HEK293T (cell line): ENCODE results near the gene MAGI2.

Experiments used
- ARNT ChIP-seq: fragments of 450-650 bp; IDR thresholded peaks from 2 replicates; pipeline ENCODE4 v1.6.1; 2017; ENCODE audit warnings: mild to moderate bottlenecking
- BHLHE40 ChIP-seq: fragments of 450-650 bp; IDR thresholded peaks from 2 replicates; pipeline ENCODE4 v1.6.1; 2016; ENCODE audit warnings: mild to moderate bottlenecking, moderate library complexity, borderline replicate concordance
- ELF4 ChIP-seq: fragments of 450-650 bp; IDR thresholded peaks from 2 replicates; pipeline ENCODE4 v1.6.1; 2017; ENCODE audit warnings: antibody characterized with exemption
- FOXA1 ChIP-seq: fragments of 450-650 bp; IDR thresholded peaks from 2 replicates; pipeline ENCODE4 v1.6.1; 2016; ENCODE audit warnings: mild to moderate bottlenecking
- FOXK2 ChIP-seq: fragments of 450-650 bp; IDR thresholded peaks from 2 replicates; pipeline ENCODE4 v1.6.1; 2016; ENCODE audit warnings: mild to moderate bottlenecking
- FOXM1 ChIP-seq: fragments of 450-650 bp; IDR thresholded peaks from 2 replicates; pipeline ENCODE4 v1.6.1; 2017; ENCODE audit warnings: mild to moderate bottlenecking, borderline replicate concordance
- L3MBTL2 ChIP-seq: fragments of 450-650 bp; conservative IDR thresholded peaks from 2 replicates; pipeline ENCODE4 v1.6.1; 2016; ENCODE audit warnings: mild to moderate bottlenecking
- LEF1 ChIP-seq: fragments of 450-650 bp; IDR thresholded peaks from 2 replicates; pipeline ENCODE4 v1.6.1; 2017; ENCODE audit warnings: mild to moderate bottlenecking, borderline replicate concordance
- NFRKB ChIP-seq: fragments of 450-650 bp; IDR thresholded peaks from 2 replicates; pipeline ENCODE4 v1.6.1; 2016; ENCODE audit warnings: mild to moderate bottlenecking, moderate library complexity
- PKNOX1 ChIP-seq: fragments of 450-650 bp; IDR thresholded peaks from 2 replicates; pipeline ENCODE4 v1.6.1; 2016
- SP1 ChIP-seq: fragments of 450-650 bp; IDR thresholded peaks from 2 replicates; pipeline ENCODE4 v1.6.1; 2017
- SUZ12 ChIP-seq: fragments of 450-650 bp; IDR thresholded peaks from 2 replicates; pipeline ENCODE4 v1.6.1; 2016; ENCODE audit warnings: mild to moderate bottlenecking
- TARDBP ChIP-seq: fragments of 450-650 bp; IDR thresholded peaks from 2 replicates; pipeline ENCODE4 v1.6.1; 2016
- ZNF384 ChIP-seq: fragments of 450-650 bp; IDR thresholded peaks from 2 replicates; pipeline ENCODE4 v1.6.1; 2016

DNA sequence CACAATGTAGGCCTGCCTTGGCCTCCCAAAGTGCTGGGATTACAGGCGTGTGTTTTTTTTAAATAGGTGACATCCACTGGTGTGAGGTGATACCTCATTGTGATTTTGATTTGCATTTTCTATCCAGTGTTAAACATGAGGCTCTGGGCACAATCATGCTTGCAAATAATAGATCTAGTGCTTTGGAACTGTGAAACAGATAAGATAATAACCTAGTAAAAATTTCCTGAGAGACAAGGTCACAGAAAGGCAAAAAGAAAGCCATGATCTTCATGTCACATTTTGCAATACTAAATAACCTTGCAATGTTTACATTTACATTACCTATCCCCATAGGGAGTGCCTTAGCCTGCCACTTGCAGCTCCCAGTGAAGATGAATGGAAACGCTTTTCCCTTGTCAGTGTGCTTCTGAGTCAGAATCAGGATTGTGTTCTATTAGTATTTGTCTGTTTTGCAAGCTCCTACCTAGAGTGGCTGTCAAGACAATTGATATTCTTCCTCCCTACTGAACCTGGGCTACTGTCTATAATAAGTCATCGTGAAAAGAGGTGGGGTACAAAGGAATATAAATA is 1398.4 kb downstream of the MAGI2 start:
- TF ChIP-seq NFRKB (no peak), FOXA1 (no peak), FOXM1 (no peak), TARDBP (no peak), SP1 (no peak), SUZ12 (no peak), LEF1 (no peak), PKNOX1 (no peak), BHLHE40 (no peak), ZNF384 (no peak), ELF4 (no peak), L3MBTL2 (no peak), ARNT (no peak), FOXK2 (no peak)
